Middle frontal gyrus (tissue), 1 donor: Measurements from ENCODE around the gene CPNE6.
"Not testable (repeated sequence)": the region's sequence is repeated elsewhere in the genome, so short reads cannot be mapped to it uniquely, and the experiment has no call there.

Experiments used
- DNase-seq: peaks from one replicate; pipeline ENCODE4 v3.0.0-alpha.2; 2015; ENCODE audit warnings: low spot score; ENCODE audit errors: extremely low spot score

The CPNE6 gene

GRCh38 chr14:24071144-24071697 is at the start of gene CPNE6:
Gene CPNE6, plus strand, starts transcription at chr14:24071562. Its CDS starts 1,375 bp downstream, at chr14:24072937.
- no peak for DNase-seq

GRCh38 chr14:24024939-24025418 is 46.4 kb upstream of the CPNE6 start:
- DNase-seq, result not testable (repeated sequence)

GRCh38 chr14:24029687-24030086 is 41.7 kb upstream of the CPNE6 start:
- not testable (repeated sequence) for DNase-seq

- not testable (repeated sequence) for DNase-seq
These were observed 40.0 kb upstream of the CPNE6 start for GRCh38 chr14:24031331-24031730.

- DNase-seq, result no peak
These were observed 38.5 kb upstream of the CPNE6 start for GRCh38 chr14:24032727-24033418.

GRCh38 chr14:24035769-24036168 is 35.6 kb upstream of the CPNE6 start:
- DNase-seq, result not testable (repeated sequence)

- DNase-seq, result peak; percentile 67
These were observed 35.0 kb upstream of the CPNE6 start for GRCh38 chr14:24036169-24036962.

- not testable (repeated sequence) for DNase-seq
These were observed 34.3 kb upstream of the CPNE6 start for GRCh38 chr14:24036963-24037657.

GRCh38 chr14:24037658-24038037 is 33.7 kb upstream of the CPNE6 start:
- no peak for DNase-seq

- DNase-seq, result no peak
These were observed 32.7 kb upstream of the CPNE6 start for GRCh38 chr14:24038686-24039085.

- DNase-seq, result no peak
These were observed 30.7 kb upstream of the CPNE6 start for GRCh38 chr14:24040692-24041091.

GRCh38 chr14:24042746-24043145 is 28.6 kb upstream of the CPNE6 start:
- no peak for DNase-seq

- not testable (repeated sequence) for DNase-seq
These were observed 22.4 kb upstream of the CPNE6 start for GRCh38 chr14:24049002-24049401.

GRCh38 chr14:24050753-24051152 is 20.6 kb upstream of the CPNE6 start:
- not testable (repeated sequence) for DNase-seq

GRCh38 chr14:24051176-24051788 is 20.1 kb upstream of the CPNE6 start:
- no peak for DNase-seq

- peak; percentile 51 for DNase-seq
These were observed 19.3 kb upstream of the CPNE6 start, which contains the start of gene CARMIL3 for GRCh38 chr14:24051789-24052655. Gene CARMIL3, plus strand, starts transcription at chr14:24052009. Its CDS starts 145 bp downstream, at chr14:24052154.

GRCh38 chr14:24052656-24053547 is 18.5 kb upstream of the CPNE6 start:
- no peak for DNase-seq

- no peak for DNase-seq
These were observed 17.6 kb upstream of the CPNE6 start for GRCh38 chr14:24053548-24054323.
